ENCODE data around the gene ARHGEF4.

Gene ARHGEF4

DNA sequence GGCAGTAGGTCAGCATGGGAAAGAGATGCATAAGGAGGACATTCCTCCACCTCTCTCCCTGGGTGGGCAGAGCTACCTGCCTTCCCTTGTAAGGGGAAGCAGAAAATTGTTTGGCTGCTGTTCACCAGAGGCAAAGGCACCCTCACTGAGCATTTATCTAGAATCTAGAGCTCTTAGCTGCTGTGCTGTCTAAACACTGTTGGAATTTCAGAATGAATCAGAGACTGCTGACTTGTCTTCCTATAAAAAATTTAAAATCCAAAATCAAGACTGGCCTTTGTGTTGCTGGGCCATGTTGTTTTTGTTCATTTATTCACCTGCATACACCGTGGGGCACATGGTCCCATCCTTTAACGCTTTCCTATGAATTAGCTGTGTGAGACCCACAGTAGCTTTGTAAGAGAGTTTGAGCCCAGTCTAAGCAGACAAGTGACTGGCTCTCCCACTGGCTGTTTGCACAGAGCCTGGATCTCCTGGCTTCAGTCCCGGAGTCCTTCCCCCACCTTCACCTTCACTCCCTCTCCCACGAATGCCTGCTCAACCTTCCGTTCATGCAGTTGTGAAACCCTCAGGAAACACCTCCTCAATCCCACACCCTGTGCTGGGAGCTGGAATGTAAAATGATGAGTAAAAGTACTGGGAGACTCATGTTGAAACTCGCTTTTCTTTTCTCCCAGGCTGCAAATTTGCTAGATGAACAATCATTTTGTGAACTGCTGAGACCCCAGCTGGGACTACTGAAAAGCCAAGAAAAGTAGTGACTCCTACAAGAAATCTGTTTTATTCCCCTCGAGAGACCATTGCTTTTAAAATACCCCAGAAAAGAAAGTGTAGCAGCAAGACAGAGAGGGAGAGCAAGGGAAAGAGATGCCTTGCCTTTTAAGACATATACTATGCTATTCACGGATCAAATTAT lies 180.4 kb downstream of the ARHGEF4 start:
- no peak for DNase-seq

GRCh38 chr2:131022731-131023130 lies 186.0 kb downstream of the ARHGEF4 start:
- no peak for DNase-seq

- DNase-seq: no peak
Observed at GRCh38 chr2:131023758-131024157, 187.0 kb downstream of the ARHGEF4 start.

DNA sequence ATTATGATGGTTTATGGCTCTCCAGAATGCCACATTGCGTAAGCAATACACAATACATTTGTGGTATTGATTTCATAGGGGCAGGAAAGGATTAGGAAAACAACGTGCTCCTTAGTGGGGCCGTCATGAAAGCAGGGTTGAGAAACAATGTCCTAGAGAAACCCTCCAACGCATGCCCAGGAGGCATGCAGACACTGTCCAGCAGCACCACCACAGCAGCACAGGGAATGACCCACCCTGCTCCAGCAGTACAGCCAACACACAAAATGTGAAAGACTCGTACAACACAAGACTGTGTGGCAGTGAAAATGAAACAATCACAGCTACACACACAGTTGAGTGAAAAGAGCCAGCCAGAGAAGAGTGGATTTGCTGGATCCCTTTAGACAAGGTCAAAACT lies 190.2 kb downstream of the ARHGEF4 start:
- DNase-seq: no peak

DNA sequence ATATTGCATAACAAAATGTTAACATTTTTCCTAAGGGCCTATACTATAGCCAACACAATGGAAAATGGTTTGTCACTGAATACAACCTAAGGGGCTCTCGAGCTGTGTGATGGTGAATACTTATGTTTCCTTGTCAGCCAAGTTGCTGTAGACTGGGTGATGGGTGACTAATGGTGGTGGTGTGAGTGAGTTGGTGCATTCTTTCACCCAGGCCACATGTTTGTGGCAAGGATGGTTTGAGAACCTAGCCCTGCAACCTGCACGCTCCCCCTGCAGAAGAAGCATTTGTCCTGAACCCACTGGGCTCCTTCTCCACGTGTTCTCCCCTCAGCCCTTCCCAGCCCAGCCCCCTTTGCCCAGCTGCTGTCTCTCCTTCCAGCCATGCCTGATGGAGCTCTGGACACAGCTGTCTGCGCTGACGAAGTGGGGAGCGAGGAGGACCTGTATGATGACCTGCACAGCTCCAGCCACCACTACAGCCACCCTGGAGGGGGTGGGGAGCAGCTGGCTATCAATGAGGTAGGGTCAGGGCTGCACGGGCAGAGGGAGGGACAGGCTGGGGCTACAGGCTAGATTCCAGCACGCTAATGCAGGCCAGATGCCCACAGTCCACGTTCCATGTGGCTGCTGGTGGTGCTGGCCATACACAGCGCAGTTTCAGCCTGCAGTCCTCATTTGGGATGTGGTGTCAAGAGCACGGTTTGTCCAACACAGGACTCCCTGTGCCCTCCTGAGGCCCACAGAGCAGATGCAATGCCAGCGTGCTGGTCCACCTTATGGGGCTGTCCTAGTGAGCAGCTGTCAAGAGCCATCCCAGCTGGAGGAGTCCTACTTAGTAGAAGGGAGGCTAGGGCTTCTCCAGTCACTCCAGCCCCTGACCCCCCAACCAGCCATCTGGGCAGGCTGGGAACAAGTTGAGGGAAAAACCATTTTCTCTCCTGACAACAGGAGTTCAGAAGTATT lies 191.1 kb downstream of the ARHGEF4 start:
- no peak for DNase-seq

- DNase-seq: no peak
Observed at GRCh38 chr2:131029812-131030211, 193.1 kb downstream of the ARHGEF4 start.

GRCh38 chr2:131030478-131030971 lies 193.8 kb downstream of the ARHGEF4 start:
- no peak for DNase-seq

DNA sequence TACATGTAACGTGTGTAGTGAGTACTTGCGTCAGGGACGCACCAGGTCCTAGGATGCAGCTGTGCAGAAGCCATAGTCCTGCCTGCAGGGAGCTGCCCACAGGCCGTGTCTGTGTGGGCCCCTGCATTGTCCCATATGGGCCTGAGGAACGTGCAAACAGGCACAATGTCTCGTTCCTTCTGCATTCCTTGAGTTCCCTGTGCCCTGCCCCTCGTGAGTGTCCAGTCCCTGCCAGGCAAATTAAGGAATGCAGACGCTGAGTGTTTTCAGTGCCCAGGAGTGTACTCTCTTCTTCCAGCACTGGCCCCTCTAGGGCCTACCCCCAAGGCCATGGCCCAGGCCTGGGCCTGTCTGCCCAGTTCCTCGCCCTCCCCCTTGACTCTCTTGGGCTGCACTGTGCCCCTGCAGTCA lies 194.7 kb downstream of the ARHGEF4 start:
- DNase-seq: no peak

- no peak for DNase-seq
Observed at GRCh38 chr2:131031875-131032274, 195.2 kb downstream of the ARHGEF4 start.

DNA sequence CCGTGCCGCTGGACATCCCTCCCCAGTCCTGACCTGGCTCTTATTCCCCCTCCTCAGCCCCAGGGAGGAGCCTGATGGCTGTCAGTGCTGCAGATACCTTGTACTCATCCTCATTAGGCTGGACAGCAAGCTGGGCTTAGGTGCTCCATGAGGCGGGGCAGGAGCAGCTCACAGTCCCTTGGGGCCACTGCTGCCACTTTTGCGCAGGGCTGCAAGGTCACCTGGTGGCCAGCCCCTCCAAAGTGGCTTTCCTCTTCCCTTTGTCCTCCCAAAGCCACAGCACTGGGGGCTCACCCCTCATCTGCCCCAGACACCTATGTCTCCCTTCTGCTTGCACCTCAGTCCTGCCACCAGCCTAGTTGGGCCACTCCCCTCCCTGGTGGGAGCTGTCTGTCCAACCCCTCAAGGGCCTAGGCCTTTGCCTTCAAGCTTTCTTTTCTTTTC lies 195.7 kb downstream of the ARHGEF4 start:
- no peak for DNase-seq

- DNase-seq: no peak
Observed at GRCh38 chr2:131033786-131034121, 197.0 kb downstream of the ARHGEF4 start.

GRCh38 chr2:131034122-131035051 lies 197.7 kb downstream of the ARHGEF4 start:
- no peak for DNase-seq

- no peak for DNase-seq
Observed at GRCh38 chr2:131035112-131035825, 198.6 kb downstream of the ARHGEF4 start.

GRCh38 chr2:131035826-131036231 lies 199.1 kb downstream of the ARHGEF4 start:
- DNase-seq: no peak

DNA sequence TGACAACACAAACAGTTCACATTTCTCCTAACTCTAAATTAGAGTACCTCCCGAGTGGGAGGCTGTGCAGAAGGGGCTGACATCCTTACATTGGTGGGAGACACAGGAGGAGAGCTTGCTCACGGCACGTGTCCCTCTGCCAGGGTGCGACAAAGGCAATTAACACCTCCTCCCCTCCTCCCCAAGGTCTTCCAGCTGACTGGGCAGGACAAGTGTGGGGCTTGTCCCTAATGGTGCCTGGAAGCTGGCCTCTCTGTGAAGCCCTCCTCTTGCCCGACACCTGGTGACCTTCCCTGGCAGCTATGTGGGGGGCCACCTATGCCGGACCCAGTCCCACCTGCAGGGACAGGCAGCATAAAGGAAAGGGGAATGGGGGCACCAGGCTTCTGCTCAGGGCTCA lies 199.6 kb downstream of the ARHGEF4 start:
- DNase-seq: no peak

DNA sequence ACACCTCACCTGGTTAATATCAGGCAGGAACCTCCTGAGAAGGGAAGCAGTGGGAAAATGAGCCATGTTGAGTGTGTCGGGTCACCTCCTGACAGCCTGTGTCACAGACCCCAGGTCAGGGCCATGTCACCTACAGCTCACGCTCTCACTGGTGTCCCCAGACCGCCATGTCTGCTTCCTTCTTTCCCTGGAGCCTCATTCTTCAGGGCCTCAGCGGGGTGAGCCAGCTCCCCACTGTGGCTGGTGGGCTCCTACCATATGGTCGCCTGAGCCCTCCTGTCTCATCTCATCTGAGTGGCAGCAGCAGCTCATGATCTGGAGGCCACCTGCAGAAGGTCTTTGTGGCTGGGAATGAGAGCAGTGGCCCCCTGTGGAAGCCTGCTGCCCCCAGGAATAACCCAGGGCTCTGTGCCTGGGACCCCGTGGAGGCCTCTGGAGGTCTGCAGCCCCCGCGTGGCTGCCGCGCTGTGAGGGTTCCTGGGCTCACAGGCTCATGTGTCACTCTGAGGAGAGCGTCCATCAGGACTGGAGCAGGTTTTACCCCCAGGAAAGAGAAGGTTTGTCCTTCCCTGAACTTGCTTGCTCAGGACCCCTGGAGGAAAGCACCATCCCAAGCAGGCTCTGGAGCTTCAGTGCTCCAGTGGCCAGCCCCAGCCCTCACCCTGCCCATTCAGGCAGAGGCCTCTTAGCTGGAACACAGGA lies 200.1 kb downstream of the ARHGEF4 start:
- no peak for DNase-seq

DNA sequence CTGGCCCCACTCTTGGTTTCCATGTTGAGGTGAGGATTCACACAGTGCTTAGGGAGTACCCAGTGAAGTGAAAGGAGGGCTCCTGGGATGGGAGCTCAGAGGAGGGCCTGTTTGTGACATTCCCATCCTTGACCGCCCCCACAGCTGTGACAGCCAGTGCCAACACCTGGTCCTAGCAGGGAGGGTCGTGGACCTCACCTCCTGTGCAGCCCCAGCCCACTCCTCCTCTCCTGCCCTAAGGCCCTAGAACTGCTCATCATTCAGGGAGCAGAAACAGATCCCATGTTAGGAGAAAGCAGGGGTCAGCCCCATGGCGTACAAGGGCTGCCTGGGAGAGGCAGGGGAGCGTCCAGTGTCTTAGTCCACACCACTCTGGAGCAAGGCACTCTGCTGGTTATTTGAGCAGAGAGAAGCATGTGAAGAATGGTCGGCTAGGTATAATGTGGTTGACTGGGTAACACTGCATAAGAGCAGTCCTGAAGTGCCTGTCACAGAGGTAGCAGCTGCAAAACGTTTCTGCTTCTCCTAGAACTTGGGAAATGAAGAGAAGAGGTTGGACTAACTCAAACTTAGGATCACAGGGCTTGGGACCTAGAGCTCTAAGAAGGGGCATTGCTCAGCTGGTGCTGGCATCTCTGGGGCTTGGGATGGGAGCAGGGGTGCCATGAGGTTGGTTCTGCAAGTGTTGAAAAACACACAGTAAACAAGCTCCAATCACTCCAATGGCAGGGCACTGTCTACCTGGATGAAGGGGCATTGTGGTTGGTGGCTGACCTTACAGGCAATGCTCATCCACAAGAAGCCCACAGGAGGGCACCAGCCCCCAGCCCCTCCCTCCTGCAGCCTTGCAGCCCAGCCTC lies 200.9 kb downstream of the ARHGEF4 start:
- DNase-seq: no peak

DNA sequence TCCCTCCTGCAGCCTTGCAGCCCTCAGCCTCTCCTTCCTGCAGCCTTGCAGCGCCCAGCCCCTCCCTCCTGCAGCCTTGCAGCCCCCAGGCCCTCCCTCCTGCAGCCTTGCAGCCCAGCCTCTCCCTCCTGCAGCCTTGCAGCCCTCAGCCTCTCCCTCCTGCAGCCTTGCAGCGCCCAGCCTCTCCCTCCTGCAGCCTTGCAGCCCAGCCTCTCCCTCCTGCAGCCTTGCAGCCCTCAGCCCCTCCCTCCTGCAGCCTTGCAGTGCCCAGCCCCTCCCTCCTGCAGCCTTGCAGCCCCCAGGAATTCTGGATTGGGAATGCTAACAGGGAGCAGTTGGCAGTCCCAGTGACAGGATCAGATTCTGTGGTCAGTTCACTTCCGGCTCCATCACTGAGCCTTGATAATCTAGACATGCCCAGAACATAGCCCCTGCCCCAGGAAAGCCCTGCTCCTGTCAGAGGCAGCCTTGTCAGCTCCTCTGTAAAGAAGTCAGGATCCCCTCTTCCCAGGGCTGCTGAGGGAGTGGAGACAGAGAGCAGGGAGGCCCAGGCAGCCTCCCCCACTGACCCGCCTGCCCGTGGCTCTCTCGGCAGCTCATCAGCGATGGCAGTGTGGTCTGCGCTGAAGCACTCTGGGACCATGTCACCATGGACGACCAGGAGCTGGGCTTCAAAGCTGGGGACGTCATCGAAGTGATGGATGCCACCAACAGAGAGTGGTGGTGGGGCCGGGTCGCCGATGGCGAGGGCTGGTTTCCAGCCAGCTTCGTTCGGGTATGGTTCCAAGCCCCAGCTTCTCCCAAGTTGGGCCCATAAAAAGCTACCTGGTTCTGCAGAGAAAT lies 201.8 kb downstream of the ARHGEF4 start:
- DNase-seq: no peak

DNA sequence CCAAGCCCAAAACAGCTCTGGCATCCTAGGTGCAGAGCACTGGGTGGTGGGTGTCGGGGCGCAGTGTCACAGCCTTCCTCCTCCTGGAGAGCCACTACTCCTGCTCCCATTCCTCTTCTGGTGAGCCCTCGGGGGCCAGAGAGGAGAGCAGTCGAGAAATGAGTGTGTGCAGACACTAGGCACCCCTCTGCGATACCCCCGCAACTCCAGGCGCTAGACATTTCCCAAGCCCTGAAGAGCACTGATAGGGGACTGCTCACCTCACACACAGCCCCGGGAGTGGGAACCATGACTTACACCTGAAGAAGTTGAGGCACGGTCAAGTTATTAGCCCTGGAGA lies 202.4 kb downstream of the ARHGEF4 start:
- no peak for DNase-seq

Measured in activated gamma-delta T cell (primary cell).